Fibroblast of lung (primary cell): Measurements from ENCODE around the gene THAP9.

ENCODE experiments used
- CTCF ChIP-seq, 2 donors: IDR thresholded peaks in 1 of 2; conservative IDR thresholded peaks in 1 of 2; 1 replicate in 1 of 2; 2 replicates in 1 of 2; pipeline ENCODE4 v1.5.1; 2011 to 2012; ENCODE audit warnings: low read length in 2 of 2, control low read depth in 1 of 2, inconsistent platforms in 1 of 2, low read depth in 1 of 2, mild to moderate bottlenecking in 1 of 2
- EZH2 ChIP-seq: IDR thresholded peaks from 2 replicates; pipeline ENCODE4 v1.5.1; 2012; ENCODE audit warnings: low read length, control low read depth, mild to moderate bottlenecking; ENCODE audit errors: missing control alignments

- TF ChIP-seq EZH2 (no peak), CTCF (conservative IDR thresholded peaks at IDR 0.05 in 1 of 2, IDR thresholded peaks at IDR 0.05 in 1 of 2; ENCODE audit: low read depth in 1 of 2, low read length in 2 of 2) (no peak)
Observed at GRCh38 chr4:82866706-82867385, 33.7 kb upstream of the THAP9 start.
